H1 (cell line): ENCODE measurements around the gene OR2V2. TPM values are rescaled to one million over a fixed set of nuclear protein-coding genes. Genes with fewer than 3 reads are reported as not detected.

Source experiments
- ASH2L ChIP-seq: fragments of 200-600, 300-600 bp; sonication (generic); IDR thresholded peaks from one replicate; pipeline ENCODE4 v1.7.1; 2017; ENCODE audit warnings: low read length
- CBX5 ChIP-seq: fragments of 300-800, 300-1000 bp; sonication (generic); IDR thresholded peaks from 2 replicates; pipeline ENCODE4 v1.7.1; 2016; ENCODE audit warnings: antibody characterized with exemption, low read length, low read depth
- GTF2F1 ChIP-seq: IDR thresholded peaks from 2 replicates; pipeline ENCODE4 v1.6.1; 2012; ENCODE audit warnings: low read depth, low read length, improper control_type of control experiment, borderline replicate concordance
- JUND ChIP-seq: IDR thresholded peaks from 2 replicates; pipeline ENCODE4 v1.6.1; 2011; ENCODE audit warnings: mild to moderate bottlenecking, improper control_type of control experiment, low read length
- KDM1A ChIP-seq: fragments of 200-600, 300-600 bp; sonication (generic); IDR thresholded peaks from 2 replicates; pipeline ENCODE4 v1.7.1; 2016; ENCODE audit warnings: mild to moderate bottlenecking, low read length, borderline replicate concordance
- PHF8 ChIP-seq: fragments of 200-600 bp; sonication (generic); conservative IDR thresholded peaks from 2 replicates; pipeline ENCODE4 v1.7.1; 2012; ENCODE audit warnings: low read depth, mild to moderate bottlenecking, inconsistent platforms, low read length, moderate library complexity
- POLR2AphosphoS5 ChIP-seq: IDR thresholded peaks from 2 replicates; pipeline ENCODE4 v1.6.1; 2011; ENCODE audit warnings: low read depth, low read length
- RNF2 ChIP-seq: fragments of 200-900, 300-1000 bp; sonication (generic); IDR thresholded peaks from 2 replicates; pipeline ENCODE4 v1.7.1; 2016; ENCODE audit warnings: borderline replicate concordance, low read depth, mild to moderate bottlenecking, antibody characterized with exemption, low read length; ENCODE audit not compliant: poor library complexity, severe bottlenecking; ENCODE audit errors: missing control alignments
- SP1 ChIP-seq: IDR thresholded peaks from 2 replicates; pipeline ENCODE4 v1.6.1; 2011; ENCODE audit warnings: low read depth, low read length
- TCF12 ChIP-seq: IDR thresholded peaks from 2 replicates; pipeline ENCODE4 v1.6.1; 2011; ENCODE audit warnings: low read depth, mild to moderate bottlenecking, low read length
- polyA plus RNA-seq, 7 experiments: library from polyadenylated mRNA; depleted of rRNA in 3 of 7; stranded (reverse) in 5 of 7; unstranded in 2 of 7; fragments of >200 nt in 5 of 7; fragments of 200-250 nt in 2 of 7; gene quantifications; 1 replicate in 5 of 7; 2 replicates in 1 of 7; 4 replicates in 1 of 7; pipeline versions ENCODE4 v1.2.1 to v1.2.3, GENCODE V29; 2011 to 2013; ENCODE audit warnings: missing spikeins in 2 of 7, mixed read lengths in 2 of 7
- total RNA-seq: library from RNA; stranded (reverse); fragmentation: NEBNext Ultra II Directional; extraction: Animal tissue kit (Norgen Biotek cat#: 25700); gene quantifications from 2 replicates; pipeline ENCODE4 v1.2.1, GENCODE V29; 2021
- TF ChIP-seq, protein P1 (sequence below): fragments of 300-600 bp; sonication (generic); IDR thresholded peaks from 2 replicates; pipeline ENCODE4 v1.7.1; 2012; ENCODE audit warnings: low read length, moderate library complexity, mild to moderate bottlenecking, inconsistent platforms; ENCODE audit not compliant: insufficient replicate concordance

Gene OR2V2
- total and polyA plus RNA-seq, 2 of the 8 experiments (the other 6 are each of a cell fraction or from before 2014, with no cell fraction given): not detected

DNA sequence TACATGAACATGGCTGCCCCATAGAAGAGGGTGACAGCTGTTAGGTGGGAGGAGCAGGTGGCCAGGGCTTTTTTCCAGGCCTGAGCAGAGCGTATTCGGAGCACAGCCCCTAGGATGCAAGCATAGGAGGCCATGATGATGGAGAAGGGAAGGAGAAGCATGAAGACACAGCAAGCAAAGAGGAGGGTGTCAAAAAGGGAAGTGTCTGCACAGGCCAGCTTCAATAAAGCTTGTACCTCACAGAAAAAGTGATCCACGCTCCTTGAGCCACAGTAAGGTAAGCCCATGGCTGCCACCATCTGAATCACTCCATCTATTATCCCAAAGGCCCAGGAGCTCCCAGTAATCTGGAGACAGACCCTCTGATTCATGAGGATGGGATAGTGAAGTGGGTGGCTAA, 22.9 kb upstream of the OR2V2 start (continued):
- TF ChIP-seq, protein P1, sequence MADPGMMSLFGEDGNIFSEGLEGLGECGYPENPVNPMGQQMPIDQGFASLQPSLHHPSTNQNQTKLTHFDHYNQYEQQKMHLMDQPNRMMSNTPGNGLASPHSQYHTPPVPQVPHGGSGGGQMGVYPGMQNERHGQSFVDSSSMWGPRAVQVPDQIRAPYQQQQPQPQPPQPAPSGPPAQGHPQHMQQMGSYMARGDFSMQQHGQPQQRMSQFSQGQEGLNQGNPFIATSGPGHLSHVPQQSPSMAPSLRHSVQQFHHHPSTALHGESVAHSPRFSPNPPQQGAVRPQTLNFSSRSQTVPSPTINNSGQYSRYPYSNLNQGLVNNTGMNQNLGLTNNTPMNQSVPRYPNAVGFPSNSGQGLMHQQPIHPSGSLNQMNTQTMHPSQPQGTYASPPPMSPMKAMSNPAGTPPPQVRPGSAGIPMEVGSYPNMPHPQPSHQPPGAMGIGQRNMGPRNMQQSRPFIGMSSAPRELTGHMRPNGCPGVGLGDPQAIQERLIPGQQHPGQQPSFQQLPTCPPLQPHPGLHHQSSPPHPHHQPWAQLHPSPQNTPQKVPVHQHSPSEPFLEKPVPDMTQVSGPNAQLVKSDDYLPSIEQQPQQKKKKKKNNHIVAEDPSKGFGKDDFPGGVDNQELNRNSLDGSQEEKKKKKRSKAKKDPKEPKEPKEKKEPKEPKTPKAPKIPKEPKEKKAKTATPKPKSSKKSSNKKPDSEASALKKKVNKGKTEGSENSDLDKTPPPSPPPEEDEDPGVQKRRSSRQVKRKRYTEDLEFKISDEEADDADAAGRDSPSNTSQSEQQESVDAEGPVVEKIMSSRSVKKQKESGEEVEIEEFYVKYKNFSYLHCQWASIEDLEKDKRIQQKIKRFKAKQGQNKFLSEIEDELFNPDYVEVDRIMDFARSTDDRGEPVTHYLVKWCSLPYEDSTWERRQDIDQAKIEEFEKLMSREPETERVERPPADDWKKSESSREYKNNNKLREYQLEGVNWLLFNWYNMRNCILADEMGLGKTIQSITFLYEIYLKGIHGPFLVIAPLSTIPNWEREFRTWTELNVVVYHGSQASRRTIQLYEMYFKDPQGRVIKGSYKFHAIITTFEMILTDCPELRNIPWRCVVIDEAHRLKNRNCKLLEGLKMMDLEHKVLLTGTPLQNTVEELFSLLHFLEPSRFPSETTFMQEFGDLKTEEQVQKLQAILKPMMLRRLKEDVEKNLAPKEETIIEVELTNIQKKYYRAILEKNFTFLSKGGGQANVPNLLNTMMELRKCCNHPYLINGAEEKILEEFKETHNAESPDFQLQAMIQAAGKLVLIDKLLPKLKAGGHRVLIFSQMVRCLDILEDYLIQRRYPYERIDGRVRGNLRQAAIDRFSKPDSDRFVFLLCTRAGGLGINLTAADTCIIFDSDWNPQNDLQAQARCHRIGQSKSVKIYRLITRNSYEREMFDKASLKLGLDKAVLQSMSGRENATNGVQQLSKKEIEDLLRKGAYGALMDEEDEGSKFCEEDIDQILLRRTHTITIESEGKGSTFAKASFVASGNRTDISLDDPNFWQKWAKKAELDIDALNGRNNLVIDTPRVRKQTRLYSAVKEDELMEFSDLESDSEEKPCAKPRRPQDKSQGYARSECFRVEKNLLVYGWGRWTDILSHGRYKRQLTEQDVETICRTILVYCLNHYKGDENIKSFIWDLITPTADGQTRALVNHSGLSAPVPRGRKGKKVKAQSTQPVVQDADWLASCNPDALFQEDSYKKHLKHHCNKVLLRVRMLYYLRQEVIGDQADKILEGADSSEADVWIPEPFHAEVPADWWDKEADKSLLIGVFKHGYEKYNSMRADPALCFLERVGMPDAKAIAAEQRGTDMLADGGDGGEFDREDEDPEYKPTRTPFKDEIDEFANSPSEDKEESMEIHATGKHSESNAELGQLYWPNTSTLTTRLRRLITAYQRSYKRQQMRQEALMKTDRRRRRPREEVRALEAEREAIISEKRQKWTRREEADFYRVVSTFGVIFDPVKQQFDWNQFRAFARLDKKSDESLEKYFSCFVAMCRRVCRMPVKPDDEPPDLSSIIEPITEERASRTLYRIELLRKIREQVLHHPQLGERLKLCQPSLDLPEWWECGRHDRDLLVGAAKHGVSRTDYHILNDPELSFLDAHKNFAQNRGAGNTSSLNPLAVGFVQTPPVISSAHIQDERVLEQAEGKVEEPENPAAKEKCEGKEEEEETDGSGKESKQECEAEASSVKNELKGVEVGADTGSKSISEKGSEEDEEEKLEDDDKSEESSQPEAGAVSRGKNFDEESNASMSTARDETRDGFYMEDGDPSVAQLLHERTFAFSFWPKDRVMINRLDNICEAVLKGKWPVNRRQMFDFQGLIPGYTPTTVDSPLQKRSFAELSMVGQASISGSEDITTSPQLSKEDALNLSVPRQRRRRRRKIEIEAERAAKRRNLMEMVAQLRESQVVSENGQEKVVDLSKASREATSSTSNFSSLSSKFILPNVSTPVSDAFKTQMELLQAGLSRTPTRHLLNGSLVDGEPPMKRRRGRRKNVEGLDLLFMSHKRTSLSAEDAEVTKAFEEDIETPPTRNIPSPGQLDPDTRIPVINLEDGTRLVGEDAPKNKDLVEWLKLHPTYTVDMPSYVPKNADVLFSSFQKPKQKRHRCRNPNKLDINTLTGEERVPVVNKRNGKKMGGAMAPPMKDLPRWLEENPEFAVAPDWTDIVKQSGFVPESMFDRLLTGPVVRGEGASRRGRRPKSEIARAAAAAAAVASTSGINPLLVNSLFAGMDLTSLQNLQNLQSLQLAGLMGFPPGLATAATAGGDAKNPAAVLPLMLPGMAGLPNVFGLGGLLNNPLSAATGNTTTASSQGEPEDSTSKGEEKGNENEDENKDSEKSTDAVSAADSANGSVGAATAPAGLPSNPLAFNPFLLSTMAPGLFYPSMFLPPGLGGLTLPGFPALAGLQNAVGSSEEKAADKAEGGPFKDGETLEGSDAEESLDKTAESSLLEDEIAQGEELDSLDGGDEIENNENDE: no peak
- TF ChIP-seq TCF12 (no peak), PHF8 (no peak), RNF2 (no peak), ASH2L (no peak), SP1 (no peak), KDM1A (no peak), JUND (no peak), CBX5 (no peak), GTF2F1 (no peak), POLR2AphosphoS5 (no peak)
